PFSK-1 (cell line): ENCODE results near the gene MYH10.

Experiments used
- FOXP2 ChIP-seq: optimal IDR thresholded peaks from 2 replicates; pipeline ENCODE3; 2011; ENCODE audit warnings: borderline replicate concordance, control low read depth, inconsistent platforms; ENCODE audit not compliant: insufficient read depth; ENCODE audit errors: extremely low read length, extremely low read depth
- POLR2AphosphoS5 ChIP-seq: IDR thresholded peaks from 2 replicates; pipeline ENCODE4 v1.6.1; 2012; ENCODE audit warnings: low read depth, mild to moderate bottlenecking, control low read depth, low read length, moderate library complexity
- SIN3A ChIP-seq: IDR thresholded peaks from 2 replicates; pipeline ENCODE4 v1.6.1; 2012; ENCODE audit warnings: mild to moderate bottlenecking, low read length, moderate library complexity, borderline replicate concordance; ENCODE audit not compliant: insufficient read depth
- TAF1 ChIP-seq: IDR thresholded peaks from 2 replicates; pipeline ENCODE4 v1.6.1; 2012; ENCODE audit warnings: low read length, control low read depth, borderline replicate concordance; ENCODE audit not compliant: insufficient read depth
- TF ChIP-seq, protein P1 (sequence below), 2 experiments: IDR thresholded peaks; 2 replicates each; pipeline versions ENCODE4 v1.6.1 to v1.8.0; 2011 to 2012; ENCODE audit warnings: low read depth in 2 of 2, low read length in 2 of 2, control low read depth in 1 of 2, inconsistent platforms in 1 of 2, mild to moderate bottlenecking in 1 of 2, moderate library complexity in 1 of 2; ENCODE audit not compliant: insufficient read depth in 1 of 2

DNA sequence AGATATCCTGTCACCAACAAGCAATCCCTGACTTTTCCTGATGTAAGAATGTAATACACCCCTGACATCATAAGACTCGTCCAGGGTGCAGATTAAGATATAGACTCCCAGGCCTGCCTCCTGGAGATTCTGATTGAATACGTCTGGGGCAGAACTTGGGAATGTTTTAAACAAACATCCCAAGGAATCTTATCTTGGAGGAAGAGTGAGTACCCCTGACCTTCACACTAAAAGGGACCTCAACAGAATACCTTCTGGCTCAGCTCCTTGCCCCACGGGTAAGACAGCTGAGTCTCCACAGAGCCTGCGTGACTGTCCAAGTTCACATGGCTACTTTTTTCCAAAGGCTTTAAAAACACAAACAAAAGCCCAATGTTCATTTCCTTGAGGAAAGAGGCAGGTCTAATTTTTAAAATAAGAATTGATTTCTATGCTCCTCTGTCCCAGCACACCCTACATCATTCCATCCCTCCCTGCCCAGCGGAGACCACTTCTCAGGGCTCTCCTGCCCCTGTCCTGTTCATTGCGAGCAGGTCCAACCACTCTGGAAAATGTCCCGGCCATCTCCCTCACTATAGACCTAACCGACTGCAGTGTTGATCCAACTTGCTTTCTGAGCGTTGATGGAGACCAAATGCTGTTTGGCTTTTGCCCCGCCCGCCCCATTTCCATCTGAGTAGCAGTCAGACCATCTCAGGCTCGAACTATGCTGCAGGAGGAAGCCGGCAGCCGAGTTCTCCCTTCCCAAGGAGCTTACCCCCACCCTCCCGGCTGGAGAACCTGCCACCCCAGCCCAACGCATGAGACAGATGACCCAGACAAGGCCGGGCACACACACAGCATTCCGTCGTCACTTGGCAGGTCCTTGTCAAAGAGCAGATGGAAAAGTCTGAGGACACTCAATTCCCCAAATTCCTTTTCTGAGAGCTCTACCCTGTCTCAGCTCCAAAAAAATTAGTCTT is 44.1 kb upstream of the MYH10 start:
- TF ChIP-seq POLR2AphosphoS5 (no peak), SIN3A (no peak), TAF1 (no peak), FOXP2 (no peak)
- TF ChIP-seq, protein P1, sequence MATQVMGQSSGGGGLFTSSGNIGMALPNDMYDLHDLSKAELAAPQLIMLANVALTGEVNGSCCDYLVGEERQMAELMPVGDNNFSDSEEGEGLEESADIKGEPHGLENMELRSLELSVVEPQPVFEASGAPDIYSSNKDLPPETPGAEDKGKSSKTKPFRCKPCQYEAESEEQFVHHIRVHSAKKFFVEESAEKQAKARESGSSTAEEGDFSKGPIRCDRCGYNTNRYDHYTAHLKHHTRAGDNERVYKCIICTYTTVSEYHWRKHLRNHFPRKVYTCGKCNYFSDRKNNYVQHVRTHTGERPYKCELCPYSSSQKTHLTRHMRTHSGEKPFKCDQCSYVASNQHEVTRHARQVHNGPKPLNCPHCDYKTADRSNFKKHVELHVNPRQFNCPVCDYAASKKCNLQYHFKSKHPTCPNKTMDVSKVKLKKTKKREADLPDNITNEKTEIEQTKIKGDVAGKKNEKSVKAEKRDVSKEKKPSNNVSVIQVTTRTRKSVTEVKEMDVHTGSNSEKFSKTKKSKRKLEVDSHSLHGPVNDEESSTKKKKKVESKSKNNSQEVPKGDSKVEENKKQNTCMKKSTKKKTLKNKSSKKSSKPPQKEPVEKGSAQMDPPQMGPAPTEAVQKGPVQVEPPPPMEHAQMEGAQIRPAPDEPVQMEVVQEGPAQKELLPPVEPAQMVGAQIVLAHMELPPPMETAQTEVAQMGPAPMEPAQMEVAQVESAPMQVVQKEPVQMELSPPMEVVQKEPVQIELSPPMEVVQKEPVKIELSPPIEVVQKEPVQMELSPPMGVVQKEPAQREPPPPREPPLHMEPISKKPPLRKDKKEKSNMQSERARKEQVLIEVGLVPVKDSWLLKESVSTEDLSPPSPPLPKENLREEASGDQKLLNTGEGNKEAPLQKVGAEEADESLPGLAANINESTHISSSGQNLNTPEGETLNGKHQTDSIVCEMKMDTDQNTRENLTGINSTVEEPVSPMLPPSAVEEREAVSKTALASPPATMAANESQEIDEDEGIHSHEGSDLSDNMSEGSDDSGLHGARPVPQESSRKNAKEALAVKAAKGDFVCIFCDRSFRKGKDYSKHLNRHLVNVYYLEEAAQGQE (IDR thresholded peaks at IDR 0.05; ENCODE audit: insufficient read depth in 1 of 2, low read depth in 2 of 2, low read length in 2 of 2), result no peak
